NCI-H1694 (cell line): ENCODE measurements around the gene SCAMP5.

Experiments used
- DNase-seq: peaks from one replicate; lab custom pipeline; 2025; lab: John Stamatoyannopoulos, UW

Gene SCAMP5, protein sequence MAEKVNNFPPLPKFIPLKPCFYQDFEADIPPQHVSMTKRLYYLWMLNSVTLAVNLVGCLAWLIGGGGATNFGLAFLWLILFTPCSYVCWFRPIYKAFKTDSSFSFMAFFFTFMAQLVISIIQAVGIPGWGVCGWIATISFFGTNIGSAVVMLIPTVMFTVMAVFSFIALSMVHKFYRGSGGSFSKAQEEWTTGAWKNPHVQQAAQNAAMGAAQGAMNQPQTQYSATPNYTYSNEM

DNA sequence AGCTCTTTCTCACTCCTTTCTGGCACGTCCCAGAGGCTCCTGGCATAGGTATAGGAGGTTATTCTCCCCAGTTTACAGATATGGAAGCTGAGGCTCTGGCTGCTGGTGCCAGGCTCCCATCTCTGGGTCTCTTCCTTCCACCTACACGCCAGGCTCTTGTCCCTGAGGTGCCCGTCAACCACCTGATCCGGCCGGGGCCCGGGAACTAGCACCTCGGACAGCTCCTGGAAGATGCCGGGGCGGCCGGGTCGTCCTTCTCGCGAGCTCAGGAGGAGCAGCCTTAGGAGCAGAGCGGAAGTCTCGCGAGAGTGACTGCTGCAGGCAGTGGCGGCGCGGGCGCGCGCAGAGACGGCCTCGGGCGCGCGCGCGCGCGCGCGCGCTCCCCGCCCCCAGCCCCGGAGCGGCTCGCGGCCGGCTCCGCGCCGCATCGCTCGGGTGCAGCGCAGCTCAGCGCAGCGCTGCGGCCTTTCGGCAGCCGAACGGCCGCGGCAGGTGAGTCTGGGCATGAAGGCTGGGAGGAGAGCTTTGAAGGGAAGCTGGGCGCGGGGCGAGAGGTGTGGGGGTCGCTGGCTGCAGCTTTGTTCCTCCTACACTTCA is at the start of gene SCAMP5:
Gene SCAMP5, plus strand, starts transcription at position 382 of the 597 bp plus-strand sequence. CDS start 16,277 bp downstream, outside the sequence.
- peak; percentile 81 for DNase-seq

DNA sequence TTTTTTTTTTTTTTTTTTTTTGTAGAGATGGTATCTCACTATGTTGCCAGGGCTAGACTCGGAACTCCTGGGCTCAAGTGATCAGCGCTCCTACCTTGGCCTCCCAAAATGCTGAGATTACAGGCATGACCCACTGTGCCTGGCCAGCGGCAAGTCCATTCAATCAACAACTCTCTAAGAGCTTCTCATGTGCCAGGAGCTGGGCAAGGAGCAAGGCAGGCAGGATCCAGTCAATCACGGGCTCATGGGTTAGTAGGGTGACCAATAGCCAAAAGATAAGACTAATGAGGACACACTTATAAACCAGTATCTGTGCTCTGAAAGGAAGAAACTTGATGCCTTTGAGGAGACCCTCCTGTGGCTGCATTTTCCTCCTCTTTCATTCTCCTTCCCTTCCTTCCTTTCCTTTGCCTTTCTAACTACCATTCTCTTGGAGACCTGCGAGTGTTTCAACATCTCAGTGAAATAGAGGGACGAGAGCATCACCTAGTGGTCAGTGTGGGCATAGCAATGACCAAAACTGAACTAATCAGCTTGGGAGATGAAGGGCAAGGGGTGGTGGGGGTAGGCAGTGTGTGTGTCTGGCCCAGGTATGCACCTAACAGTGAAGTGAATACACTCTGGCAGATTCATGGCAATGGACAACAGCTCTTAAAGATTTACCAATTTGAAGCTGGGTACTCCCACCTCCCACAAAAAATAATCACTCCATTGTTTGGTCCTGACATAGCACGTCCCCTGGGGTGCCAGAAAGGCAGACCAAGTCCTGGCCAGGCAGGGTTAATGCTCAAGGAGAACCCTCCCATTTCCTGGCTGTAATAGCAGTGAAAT is 45.1 kb upstream of the SCAMP5 start:
- peak; percentile 80 for DNase-seq

DNA sequence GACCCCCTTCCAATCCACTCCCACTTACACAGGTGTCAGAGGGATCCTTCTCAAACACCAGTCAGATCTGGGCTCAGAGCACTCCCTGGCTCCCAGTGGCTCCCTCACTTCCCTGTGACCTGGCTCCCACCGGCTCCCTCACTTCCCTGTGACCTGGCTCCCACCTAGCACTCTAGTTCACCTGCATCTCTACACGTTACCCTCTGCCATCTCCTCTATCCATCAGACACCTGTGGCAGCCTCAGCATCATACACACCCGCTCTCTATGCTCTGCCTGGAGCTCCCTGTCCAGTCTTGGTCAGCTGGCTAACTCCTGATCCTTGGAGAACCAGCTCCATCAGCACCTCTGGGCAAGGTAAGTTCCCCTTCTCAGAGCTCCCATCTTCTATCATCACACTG is 44.4 kb upstream of the SCAMP5 start:
- no peak for DNase-seq

DNA sequence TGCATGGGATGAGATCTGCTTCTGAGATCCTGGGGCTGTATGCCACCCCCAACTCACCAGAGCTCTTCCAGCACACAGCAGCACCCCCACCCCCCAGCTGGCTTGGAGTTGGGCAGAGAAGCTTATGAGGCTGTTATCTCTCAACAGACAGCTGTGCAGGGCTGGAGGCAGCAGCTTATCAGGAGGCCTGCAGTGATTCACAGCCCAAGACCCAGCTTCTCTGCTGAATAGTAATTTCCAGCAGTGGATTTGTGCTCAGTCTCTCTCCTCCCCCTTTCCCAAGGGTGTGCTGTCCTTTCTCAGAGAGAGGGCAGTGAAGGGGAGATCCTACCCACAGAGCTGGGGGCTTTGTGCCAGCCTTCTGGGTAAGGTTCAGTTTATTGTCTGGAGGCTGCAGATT is 40.8 kb upstream of the SCAMP5 start:
- no peak for DNase-seq

DNA sequence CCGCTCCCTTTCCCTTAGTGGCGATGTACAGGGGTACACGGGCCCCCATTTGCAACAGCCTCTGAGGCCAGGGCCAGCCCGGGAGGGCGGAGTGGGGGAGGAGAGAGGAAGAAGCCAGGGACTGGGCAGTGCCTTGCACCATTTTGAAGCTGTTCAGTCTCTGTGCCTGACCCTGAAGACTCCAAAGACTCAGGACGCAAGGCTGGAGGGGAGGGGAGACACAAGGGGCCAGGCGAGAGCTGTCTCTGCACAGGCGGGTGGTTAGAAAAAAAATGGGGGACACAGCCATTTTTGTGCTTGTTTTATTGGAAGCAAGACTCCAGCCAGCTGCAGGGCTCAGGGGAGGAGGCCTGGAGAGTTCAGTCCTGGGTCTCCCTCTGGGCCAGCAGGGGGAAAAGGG is 40.3 kb upstream of the SCAMP5 start:
- no peak for DNase-seq

DNA sequence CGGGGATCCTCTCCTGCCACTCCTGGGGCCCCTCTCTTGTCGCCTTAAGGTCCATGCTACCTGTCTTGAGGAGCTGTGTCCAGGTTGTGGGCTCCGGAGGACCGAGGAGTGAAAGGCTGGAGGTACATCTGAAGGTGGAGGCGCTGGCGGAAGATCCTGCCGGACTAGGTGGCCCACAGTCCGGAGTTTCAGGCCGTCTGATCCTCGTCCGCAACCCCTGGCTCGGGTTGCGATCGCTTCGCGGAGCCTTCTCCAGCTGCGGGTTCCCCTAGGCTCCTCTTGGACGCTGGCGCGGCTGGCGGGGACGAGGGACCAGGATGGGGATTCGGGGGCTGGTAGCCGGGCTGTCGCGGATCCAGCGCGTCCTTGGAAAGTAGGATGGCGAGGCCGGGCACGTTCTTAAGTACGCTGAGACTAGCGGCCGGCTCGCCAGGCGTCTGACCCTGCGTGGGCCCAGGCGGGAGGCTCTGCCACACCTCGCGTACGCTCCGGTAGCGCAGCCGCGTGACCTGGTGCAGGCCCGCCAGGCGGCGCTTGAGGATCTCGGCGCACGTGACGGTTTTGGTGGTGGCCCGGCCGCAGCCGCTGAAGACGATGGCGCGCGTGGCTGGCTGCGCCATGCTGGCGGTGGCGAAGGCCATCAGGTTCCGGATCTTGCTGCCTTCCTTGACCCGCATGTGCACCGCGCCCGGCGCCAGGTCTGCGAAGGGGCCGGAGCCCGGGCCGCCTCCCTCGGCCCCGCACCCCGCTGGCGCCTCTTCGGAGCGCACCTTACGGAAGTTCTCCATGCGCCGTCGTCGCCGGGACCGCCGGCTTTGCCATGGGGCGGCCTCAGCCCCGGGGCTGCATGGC is 39.3 kb upstream of the SCAMP5 start:
- no peak for DNase-seq

DNA sequence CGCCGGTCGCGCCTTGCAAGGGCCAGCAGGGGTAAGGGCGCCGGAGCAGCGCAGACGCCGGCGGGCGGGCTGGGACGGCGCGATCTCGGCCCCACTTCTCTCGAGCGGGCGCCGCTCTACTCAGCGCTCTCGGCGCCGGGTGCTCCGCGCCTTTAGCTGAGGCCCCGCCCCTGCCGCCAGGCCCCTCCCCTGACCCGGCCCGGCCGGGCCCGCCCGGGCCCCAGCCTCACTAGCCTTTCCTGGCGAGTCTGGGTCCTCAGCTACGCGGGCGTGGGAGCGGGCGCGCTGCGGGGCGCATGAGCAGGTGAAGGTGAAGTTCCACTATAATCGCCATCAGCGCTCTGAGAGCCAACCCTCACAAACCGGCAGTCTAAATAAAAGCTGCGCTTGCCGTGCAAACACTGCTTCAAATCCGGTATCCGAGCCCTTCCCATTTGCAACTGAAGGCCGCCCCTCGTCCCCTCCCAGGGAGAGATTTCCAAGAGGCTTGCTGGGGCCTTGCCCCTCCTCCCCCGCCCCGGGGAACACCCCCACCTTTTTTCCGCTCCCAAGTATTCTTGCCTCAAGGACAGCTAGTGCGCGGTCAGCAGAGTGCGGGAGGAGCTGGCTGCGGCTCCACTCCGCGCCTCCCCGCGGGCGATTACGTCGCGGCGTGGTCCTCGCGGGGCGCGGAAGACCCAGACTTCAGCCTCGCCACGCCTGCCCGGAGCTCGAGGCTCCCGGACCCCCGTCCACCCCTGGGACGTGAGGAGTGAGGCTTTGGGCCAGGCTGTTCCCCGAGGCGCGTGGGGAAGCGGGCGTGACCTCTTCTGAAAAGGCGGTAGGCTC is 38.5 kb upstream of the SCAMP5 start, which contains the start of gene RPP25:
Gene RPP25, minus strand, starts transcription at position 125 of the 828 bp plus-strand sequence. CDS start 189 bp downstream, outside the sequence.
- peak; percentile 56 for DNase-seq

DNA sequence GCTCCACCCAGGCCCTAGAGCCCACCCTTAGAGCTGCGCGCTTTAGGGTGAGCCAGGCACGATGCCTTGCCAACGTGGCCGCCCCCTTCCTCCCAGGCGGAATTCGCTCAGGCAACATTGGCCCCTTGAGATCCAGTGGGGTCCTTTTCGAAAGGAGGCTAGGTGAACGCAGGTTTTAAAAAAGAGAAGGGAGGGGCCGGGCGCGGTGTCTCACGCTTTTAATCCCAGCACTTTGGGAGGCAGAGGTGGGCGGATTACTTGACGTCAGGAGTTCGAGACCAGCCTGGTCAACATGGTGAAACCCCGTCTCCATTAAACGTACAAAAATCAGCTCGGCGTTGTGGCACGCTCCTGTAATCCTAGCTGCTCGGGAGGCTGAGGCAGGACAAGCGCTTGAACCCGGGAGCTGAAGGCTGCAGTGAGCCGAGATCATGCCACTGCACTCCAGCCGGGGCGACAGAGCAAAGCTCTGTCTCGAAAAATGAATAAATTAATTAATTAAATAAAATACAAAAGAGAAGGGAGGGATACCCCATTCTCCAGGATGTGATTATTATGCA is 37.8 kb upstream of the SCAMP5 start:
- DNase-seq = no peak

DNA sequence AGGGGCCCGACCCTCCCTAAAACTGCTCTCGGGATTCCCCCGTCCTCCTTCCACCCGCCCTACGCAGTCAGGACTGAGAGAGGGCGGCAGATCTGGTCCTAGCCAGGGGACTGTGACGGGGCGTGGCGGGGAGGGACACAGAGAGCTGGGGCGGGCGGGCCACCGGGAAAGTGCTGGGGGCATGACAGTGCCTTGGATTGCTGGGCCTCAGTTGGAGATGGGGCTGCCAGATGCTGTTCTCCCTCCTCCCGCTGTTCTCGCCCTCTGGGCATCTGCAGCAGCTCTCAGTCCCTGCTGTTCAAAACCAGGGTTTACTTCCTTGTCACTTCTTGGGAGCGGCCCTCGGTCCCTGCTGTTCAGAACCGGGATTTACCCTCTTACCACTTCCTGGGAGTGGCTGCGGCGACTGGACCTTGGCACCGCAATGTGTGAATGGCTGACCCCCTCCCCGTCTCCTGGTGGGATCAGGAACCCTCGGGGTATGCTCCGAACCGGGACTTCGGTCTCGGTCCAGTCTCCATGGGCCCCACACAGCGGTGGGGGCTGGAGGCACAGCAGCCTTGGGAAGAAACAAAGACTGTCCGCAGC is 36.9 kb upstream of the SCAMP5 start:
- peak; percentile 89 for DNase-seq

DNA sequence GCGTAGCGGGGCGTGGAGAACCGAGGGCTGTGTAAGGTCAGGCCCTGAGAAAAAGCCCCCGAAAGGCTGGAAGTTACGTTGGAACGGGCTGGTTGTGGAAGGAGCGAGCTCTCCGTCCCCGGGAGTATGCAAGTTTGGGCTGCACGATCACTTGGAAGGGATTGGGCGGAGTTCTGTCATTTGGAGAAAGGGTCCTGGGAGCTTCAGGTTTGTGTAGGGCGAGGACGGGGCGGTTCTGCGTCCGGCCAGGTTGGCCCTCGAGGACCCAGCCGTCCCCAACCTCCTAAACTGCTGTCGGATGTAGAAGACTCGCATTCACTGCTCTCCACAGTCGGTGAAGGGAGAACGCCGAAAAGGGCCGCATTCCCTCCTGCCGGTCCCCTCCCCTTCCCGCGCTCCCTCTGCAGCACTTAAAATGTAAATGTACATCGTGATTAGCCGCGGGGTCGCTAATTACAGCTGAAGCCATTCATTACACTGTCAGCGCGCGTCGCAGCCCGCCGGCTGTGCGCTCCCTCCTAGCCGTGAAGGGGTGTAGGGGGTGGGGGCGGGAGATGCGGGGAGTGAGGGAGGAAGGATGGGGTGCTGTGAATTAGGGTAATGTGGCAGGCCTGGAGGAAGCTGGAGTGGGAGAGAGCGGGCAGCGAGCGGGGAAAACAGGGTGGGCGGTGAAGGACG is 36.3 kb upstream of the SCAMP5 start:
- DNase-seq = no peak

DNA sequence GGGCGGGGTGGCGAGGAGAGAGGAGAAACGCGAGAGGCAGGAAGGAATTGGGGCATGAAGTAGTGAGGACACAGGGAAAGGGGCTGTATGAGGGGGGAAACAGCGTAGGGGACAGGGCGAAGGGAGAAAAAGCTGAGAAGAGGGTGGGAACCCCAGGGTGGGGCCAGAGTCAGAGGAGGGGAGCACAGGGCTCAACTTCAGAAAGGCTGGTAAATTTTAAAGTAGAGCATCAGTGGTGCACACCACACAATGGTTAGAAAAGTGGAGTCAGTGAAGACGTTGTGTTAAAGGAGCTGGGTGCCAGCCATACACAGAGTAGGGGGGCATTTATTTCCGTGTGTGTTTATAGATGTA is 35.8 kb upstream of the SCAMP5 start:
- DNase-seq = no peak

DNA sequence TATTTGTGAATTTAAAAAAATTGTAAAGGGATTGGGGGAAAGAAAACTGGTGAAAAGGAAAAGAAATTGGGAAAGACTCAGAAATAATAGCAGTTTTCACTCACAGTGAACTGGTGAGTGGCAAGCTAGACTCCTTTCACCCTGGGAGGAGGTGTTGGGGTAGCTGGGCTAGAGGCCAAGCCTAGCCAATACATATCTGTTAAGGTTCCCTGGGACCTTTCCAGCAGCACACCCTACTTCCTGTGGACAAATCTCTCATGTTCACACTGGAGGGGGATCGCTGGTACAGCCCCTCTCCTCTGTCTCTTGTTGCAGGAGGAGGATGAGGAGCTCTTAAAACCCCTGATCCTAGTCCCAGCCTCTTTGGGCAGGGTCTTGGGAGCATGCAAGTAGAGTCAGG is 35.1 kb upstream of the SCAMP5 start:
- no peak for DNase-seq

DNA sequence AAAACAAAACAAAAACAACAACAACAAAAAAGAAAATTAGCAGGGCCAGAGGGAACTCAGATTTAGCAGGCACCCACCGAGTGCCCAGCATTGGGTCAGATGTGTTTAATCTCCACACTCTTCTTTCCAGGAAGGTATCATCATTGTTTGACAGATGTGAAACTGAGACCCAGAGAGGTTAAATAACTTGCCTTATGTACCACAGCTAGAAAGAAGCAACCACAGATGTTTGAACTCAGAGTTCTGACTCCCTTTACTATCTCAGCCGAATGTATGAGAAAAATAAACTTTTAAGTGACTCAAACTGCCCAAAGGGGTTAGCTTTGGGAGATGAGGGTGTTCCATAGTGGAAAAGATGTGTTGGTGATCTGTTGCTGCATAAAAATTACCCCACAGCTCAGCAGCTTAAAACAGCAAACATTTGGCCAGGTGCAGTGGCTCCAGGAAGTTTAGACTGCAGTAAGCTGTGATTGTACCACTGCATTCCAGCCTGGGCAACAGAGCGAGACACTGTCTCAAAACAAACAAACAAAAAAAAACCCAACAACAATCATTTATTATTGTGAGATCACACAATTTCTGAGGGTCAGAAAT is 34.3 kb upstream of the SCAMP5 start:
- no peak for DNase-seq

DNA sequence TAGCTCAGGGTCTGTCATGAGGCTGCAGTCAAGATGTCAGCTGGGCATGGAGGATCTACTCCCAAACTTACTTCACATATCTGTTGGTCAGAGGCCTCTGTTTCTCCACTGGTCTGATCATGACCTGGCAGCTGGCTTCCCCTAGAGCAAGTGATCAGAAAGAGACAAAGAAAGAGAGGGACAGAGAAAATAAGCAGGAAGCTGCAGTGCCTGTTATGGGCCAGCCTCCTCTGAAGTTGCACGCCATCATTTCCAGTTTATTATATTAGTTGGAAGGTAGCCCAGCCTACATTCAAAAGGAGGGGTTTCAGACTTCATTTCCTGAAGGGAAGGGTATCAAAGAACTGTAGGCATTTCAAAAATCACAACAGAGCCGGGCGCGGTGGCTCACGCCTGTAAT is 33.7 kb upstream of the SCAMP5 start:
- no peak for DNase-seq

DNA sequence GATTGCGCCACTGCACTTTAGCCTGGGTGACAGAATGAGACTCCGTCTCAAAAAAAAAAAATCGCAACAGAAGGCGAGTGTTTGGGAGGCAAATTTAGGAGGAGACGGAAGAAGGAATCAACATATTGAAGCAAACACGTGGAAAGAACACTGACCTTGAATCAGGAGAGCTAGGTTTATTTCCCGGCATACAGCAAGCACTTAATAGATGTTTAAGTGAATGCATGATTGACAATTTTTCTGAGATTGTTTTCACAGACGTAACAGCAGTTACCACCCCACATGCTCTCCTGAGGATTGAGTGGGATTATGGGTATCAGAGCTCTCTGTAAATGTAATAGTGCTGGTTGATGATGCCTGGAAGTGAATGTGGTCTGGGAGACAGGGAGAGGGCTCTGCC is 33.1 kb upstream of the SCAMP5 start:
- no peak for DNase-seq

DNA sequence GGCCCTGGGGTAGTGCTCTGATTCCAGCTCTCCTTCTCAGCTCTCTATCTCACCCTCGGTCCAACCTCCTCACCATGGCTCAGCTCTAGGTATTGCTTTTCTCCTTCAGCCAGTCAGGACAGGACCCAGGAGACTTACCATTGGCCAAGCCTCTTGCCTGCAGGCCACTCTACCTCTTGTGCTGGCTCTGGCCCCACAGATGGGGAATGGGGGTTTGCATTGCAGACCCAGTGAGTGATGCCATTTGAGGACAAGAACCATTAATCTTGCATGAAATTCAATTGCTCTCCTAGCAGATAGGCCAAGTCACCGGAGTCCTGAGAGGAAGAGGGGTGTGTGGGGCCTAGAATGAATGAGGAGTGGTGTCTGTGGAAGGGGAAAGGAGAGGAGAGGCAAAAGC is 32.7 kb upstream of the SCAMP5 start:
- no peak for DNase-seq

DNA sequence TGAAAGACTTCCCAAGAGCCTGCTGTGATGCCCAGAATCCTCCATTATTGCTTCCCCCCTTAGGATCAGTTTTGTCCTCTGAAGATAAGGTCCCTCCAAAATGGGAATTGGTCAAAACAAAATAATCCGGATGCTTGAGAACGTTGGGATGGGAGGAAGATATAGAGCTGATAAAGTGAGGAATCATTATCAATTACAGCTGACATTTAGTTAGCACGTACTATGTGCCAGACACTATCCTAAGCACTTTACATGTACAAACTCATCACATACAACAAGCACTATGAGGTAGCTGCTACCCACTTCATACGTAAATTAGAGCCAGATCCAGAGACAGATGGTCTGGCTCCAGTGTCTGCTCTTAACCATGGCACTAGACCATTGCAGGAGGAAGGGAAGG is 32.1 kb upstream of the SCAMP5 start:
- DNase-seq = peak; percentile 62

DNA sequence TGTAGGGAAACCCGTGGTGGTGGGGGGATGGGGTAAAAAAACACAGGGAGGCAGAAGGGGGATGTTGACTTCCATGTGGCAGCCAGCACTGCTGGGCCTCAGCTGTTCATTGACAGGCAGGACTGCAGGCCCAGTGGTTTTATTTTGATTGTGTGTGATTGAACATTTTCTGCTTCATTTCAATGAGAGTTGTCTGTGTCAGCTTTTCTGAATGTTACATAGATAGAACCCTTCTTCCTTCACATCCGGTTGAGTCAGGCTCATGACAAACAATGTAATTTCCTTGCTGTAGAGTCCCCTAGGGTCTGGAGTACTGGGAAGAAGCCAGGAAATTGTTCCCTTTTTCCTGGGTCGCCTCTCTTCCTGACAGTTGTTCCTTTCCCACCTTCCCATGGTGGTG is 30.6 kb upstream of the SCAMP5 start:
- DNase-seq = peak; percentile 40

DNA sequence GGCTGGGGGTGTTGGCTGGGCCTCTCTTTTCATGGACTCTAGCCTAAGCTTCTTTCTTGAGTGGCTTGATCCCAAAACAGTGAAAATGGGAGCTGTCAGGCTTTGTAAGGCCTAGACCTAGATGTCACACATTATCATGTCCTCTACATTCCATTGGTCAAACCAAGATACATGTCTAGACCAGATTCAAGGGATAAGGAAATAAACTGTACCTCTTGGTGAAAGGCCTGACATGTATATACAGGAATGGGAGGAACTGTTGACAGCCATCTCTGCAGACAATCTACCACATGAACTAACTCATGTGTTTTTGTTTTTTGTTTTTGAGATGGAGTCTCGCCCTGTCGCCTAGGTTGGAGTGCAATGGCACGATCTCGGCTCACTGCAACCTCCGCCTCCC is 27.7 kb upstream of the SCAMP5 start:
- DNase-seq = no peak

DNA sequence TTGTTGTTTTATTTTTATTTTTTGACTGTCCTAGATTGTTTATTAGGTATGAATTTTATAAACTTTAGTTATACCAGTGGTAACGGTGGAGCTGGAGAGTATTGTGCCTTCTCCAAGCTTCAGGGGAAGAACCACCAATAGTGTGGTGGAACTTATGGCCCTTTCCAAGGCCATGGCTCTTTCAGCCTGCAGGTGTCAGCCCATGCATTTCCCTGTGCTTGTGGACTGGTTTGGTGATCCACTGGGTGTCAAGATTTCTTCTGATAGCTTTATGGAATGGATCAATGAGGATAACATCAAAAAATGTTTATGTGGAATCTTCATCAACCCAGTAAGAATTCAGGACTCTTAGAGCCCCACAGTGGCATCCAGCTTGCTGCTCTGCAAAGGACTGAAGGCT is 19.2 kb upstream of the SCAMP5 start:
- DNase-seq = no peak
